Uterus (tissue), 4 donors: ENCODE data around the gene DST. TPM values are rescaled to one million over a fixed set of nuclear protein-coding genes. Genes with fewer than 3 reads are reported as not detected.

ENCODE experiments used
- DNase-seq, 2 donors: peaks; one replicate each; pipeline ENCODE4 v3.0.0-alpha.2; 2019 to 2020
- H3K27ac ChIP-seq, 2 donors: fragments of 200-600 bp; sonication (generic); 1 replicate in 1 of 2; 2 replicates in 1 of 2; pipeline ENCODE4 v1.5.1; 2016 to 2018
- H3K27me3 ChIP-seq, 2 donors: fragments of 200-600 bp; sonication (generic); one replicate each; pipeline ENCODE4 v1.5.1; 2018 to 2019; ENCODE audit warnings: control low read depth in 1 of 2
- H3K36me3 ChIP-seq, 2 donors: fragments of 200-600 bp; sonication (generic); one replicate each; pipeline ENCODE4 v1.5.1; 2019; ENCODE audit warnings: control low read depth in 1 of 2
- H3K4me1 ChIP-seq, 2 donors: fragments of 200-600 bp; sonication (generic); one replicate each; pipeline ENCODE4 v1.5.1; 2018 to 2019; ENCODE audit warnings: control low read depth in 1 of 2
- H3K4me3 ChIP-seq, 2 donors: fragments of 200-600 bp; sonication (generic); 1 replicate in 1 of 2; 2 replicates in 1 of 2; pipeline ENCODE4 v1.5.1; 2018 to 2019; ENCODE audit warnings: mild to moderate bottlenecking in 1 of 2
- H3K9me3 ChIP-seq, 2 donors: fragments of 200-600 bp; sonication (generic); one replicate each; pipeline ENCODE4 v1.5.1; 2019; ENCODE audit warnings: control low read depth in 1 of 2
- CTCF ChIP-seq, 4 experiments: fragments of 200-600 bp in 2 of 4; fragments of 450-650 bp in 2 of 4; sonication (generic) in 2 of 4; IDR thresholded peaks; one replicate each; pipeline ENCODE4 v1.5.1; 2016 to 2019; ENCODE audit warnings: antibody characterized with exemption in 4 of 4, mild to moderate bottlenecking in 2 of 4, moderate library complexity in 1 of 4
- POLR2A ChIP-seq, 2 donors: fragments of 450-650 bp; IDR thresholded peaks; one replicate each; pipeline ENCODE4 v1.6.1; 2016; ENCODE audit warnings: antibody characterized with exemption in 2 of 2, mild to moderate bottlenecking in 1 of 2, moderate library complexity in 1 of 2
- intact Hi-C: fragments of 100-400 bp; cut with DNase I; formaldehyde crosslinking; loops from one replicate; pipeline ENCODE4 v1.15.1; 2023; ENCODE audit warnings: low total_unique reads
- total RNA-seq, 4 donors: library from RNA; depleted of rRNA in 3 of 4; stranded (reverse); fragments of >200 nt in 3 of 4; gene quantifications; one replicate each; pipeline versions ENCODE4 v1.1.0 to v1.2.4, GENCODE V29; 2014 to 2023
- donor health status: DM: yes; HTN: yes; CAD: no.

DST gene
- total RNA-seq, 4 donors from 2014 or later = 307 to 809 (median 516) TPM

DNA sequence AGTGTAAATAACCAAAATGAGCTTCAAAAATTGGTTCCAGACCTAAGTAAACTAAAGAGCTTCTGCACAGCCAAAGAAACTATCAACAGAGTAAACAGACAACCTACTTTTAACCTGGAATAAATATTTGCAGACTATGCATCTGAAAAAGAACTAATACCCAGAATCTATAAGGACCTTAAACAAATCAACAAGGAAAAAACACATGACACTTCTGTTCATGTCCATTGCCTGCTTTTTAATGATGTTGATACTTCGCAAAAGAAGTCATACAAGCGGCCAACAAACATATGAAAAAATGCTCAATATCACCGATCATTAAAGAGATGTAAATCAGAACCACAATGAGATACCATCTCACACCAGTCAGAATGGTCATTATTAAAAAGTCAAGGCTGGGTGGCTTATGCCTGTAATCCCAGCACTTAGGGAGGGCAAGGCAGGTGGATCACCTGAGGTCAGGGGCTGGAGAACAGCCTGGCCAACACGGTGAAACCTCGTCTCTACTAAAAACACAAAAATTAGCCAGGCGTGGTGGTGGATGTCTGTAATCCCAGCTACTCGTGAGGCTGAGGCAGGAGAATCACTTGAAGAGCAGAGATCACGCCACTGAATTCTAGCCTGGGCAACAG lies 42.5 kb upstream of the DST start:
- DNase-seq = no peak
- intact Hi-C loops = no loop called here
- Histone ChIP-seq H3K27ac (no peak overlapping the region), H3K4me3 (no peak overlapping the region), H3K36me3 (no peaks in the 10 kb centered on the region), H3K27me3 (no peaks in the 10 kb centered on the region), H3K9me3 (no peaks in the 10 kb centered on the region), H3K4me1 (no peaks in the 10 kb centered on the region)
- TF ChIP-seq CTCF (IDR thresholded peaks at IDR 0.05) (no peak), POLR2A (IDR thresholded peaks at IDR 0.05) (no peak)

- Histone ChIP-seq H3K4me1 (no peaks in the 10 kb centered on the region), H3K4me3 (no peak overlapping the region), H3K9me3 (no peaks in the 10 kb centered on the region), H3K36me3 (no peaks in the 10 kb centered on the region), H3K27me3 (no peaks in the 10 kb centered on the region), H3K27ac (no peak overlapping the region)
- TF ChIP-seq POLR2A (IDR thresholded peaks at IDR 0.05) (no peak), CTCF (IDR thresholded peaks at IDR 0.05) (no peak)
- DNase-seq = no peak
- intact Hi-C loops = no loop called here
These were observed 41.8 kb upstream of the DST start for GRCh38 chr6:56684342-56685101.

GRCh38 chr6:56683882-56684281 lies 41.2 kb upstream of the DST start:
- TF ChIP-seq POLR2A (IDR thresholded peaks at IDR 0.05) (no peak), CTCF (IDR thresholded peaks at IDR 0.05) (no peak)
- DNase-seq = no peak
- intact Hi-C loops = no loop called here
- Histone ChIP-seq H3K27ac (no peak overlapping the region), H3K9me3 (no peaks in the 10 kb centered on the region), H3K27me3 (no peaks in the 10 kb centered on the region), H3K36me3 (no peaks in the 10 kb centered on the region), H3K4me1 (no peaks in the 10 kb centered on the region), H3K4me3 (no peak overlapping the region)

GRCh38 chr6:56682635-56683034 lies 39.9 kb upstream of the DST start:
- intact Hi-C loops = no loop called here
- DNase-seq = no peak
- H3K4me3 ChIP-seq = no peak overlapping the region
- TF ChIP-seq CTCF (IDR thresholded peaks at IDR 0.05) (no peak), POLR2A (IDR thresholded peaks at IDR 0.05) (no peak)
- H3K27me3 ChIP-seq = no peaks in the 10 kb centered on the region
- H3K27ac ChIP-seq = no peak overlapping the region
- no peaks in the 10 kb centered on the region for H3K4me1 ChIP-seq
- no peaks in the 10 kb centered on the region for H3K9me3 ChIP-seq
- H3K36me3 ChIP-seq = no peaks in the 10 kb centered on the region

DNA sequence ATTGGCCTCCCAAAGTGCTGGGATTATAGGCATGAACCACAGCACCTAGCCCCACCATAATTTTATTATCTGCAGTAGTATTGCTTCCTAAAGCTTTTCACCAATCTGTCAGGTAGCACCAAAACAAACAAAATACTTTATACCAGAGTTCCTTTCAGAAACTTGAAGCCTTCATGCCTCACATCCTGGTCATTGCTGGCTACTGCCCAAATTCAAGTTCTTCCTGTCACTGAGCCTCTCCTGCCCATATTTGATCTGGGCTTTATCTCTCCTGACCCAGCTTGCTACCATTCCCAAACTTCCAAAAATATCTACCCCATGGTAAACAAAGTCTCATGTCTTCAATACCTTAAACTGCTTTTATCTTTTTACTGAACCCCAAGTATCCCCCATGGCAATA lies 34.9 kb upstream of the DST start:
- TF ChIP-seq CTCF (IDR thresholded peaks at IDR 0.05) (no peak), POLR2A (IDR thresholded peaks at IDR 0.05) (no peak)
- Histone ChIP-seq H3K27me3 (no peaks in the 10 kb centered on the region), H3K4me1 (no peaks in the 10 kb centered on the region), H3K36me3 (no peaks in the 10 kb centered on the region), H3K4me3 (no peak overlapping the region), H3K9me3 (no peaks in the 10 kb centered on the region), H3K27ac (no peak overlapping the region)
- DNase-seq = no peak
- intact Hi-C loops = no loop called here
